ENCODE results near the gene SLC29A4.
"Not testable (repeated sequence)": the region's sequence is repeated elsewhere in the genome, so short reads cannot be mapped to it uniquely, and the experiment has no call there.

Gene SLC29A4

DNA sequence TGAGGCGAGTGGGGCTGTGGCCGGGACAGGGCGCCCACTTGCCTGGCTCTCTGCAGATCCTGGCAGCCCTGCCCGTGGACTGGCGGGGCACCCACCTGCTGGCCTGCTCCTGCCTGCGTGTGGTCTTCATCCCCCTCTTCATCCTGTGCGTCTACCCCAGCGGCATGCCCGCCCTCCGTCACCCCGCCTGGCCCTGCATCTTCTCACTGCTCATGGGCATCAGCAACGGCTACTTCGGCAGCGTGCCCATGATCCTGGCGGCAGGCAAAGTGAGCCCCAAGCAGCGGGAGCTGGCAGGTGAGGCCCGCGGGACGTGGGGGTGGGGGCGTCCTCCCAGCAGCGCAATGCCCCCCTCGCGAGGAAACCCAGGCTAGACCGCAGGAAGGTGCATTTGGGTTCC lies 17.6 kb downstream of the SLC29A4 start:
- DNase-seq, result no peak

DNA sequence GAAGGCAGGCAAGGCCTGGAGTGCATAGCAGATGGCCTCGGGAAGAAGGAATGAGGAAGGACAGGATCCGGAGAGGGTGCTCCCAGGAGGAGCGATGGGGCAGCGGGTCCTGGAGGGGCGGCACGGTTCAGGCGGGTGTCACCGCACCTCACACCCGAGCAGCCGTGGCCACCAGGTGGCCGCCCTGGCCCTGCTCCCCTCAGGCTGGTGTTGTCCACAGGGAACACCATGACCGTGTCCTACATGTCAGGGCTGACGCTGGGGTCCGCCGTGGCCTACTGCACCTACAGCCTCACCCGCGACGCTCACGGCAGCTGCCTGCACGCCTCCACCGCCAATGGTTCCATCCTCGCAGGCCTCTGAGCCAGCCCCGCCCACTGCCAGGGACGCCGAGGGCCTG lies 19.8 kb downstream of the SLC29A4 start:
- DNase-seq, result no peak

DNA sequence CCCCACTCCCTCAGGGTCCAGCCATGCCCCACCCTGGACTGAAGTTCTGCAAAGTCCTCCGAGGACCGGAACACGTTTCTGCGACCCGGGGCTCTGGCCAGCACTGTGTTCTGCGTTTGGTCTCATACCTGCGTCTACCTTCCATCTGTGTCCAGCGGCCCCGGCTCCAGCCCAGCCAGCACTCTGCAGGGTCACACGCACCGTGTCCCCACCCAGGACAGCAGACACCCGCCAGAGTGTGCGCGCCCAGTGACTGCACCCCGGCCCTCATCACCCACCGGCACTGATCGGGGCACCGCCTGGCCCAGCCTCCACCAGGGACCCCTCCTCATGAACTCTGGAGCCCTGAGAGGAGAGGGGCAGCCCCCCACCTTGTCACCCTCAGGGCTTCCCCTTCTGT lies 20.3 kb downstream of the SLC29A4 start:
- no peak for DNase-seq

DNA sequence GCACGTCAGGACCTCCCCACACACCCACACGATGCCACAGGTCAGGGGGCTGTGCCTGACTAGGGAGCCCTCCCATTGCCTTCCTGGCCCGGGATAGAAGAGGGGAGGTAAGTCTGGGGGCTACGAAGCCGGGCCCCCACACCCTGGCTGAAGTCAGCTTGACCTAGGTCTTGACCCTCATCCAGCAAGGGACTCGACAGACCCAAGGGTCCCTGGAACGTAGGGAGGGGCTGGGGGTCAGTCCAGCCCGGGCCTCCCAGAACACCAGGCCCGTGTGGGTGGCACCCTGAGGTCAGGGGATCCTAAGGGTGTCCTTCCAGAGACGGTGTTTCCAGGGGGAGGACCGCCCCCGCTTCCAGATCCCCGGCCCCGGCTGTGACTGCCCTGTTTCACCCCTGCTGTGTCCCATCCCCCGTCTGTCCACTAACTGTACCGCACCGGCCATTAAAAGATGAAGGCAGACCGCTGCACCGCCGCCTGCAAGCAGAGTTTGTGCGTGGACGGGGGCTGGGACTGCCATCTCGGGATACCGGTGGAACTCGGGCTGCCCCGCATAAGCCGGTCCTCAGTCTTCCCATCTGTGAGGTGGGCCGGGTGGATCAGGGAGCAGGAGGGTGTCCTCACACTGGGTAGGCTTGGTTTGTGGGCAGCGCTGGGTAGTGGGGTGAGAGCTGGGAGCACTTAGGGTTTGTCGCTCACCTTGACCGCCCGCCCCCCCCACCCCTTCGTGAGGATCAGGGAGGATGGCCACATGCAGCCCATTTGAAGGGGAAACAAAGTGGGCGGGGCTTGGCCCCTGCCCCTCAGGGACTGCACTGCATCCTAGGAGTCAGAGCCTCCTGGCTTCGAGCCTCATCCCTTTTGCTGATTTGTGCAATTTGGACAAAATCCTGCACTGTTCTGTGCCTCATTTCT lies 21.1 kb downstream of the SLC29A4 start:
- no peak for DNase-seq

DNA sequence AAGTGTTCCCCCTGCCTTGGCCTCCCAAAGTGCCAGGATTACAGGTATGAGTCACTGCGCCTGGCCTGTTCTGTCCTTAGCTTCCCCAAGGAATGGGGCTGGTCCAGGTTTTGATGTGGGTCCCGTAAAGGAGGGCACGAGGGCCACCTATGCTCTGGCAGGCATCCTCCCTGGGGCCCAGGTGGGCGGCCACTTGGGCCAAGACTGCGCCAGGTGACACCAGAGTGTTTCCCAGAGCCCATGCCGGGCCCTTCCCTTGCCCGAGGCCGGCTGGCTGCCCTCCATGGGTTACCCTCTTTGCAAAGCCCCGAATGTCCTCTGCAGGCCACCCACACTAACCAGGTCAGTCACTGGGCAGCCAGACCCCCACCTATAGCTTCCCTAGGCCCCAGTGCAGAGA lies 22.3 kb downstream of the SLC29A4 start:
- DNase-seq, result not testable (repeated sequence)

DNA sequence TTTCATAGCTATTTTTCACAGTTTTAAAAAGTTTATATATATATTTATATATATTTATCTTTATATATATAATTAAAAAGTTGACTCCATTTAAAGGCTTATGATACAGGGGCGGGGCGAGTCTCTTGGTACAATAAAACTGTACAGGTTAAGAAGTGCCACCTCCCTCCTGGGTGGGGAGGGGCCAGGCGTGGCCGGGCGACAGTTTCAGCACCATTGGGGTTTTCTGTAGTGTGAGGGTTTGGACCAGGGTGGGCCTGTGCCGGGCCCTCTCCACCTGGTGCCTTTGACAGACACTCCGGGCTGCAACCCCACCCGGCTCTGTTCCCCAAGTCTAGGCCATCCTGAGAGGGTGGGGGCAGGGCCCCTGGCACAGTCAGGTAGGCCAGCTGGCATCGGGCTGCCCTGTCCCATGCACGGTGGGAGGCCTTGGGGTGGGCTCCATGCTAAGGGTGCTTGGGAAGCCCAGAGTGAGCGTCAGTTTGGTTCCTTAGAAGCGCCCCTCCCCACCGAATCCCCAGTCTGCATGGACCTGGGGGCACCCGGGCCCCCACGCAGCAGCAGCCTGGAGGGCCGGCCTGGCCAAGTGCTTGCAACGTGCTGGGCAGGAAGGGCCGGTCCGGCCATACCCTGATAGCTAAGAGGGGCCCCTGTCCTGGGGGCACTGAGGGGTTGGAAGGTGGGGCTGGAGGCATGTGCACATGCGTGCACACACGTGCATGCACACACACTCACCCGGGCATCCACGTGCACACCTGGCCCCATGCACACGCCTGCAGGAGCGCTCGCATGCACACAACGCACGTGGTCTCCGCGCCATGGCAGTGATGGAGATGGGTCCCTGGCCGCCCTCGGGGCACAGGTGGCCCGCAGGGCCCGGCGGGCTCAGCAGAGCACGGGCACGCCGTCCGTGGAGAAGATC lies 24.7 kb downstream of the SLC29A4 start:
- not testable (repeated sequence) for DNase-seq

DNA sequence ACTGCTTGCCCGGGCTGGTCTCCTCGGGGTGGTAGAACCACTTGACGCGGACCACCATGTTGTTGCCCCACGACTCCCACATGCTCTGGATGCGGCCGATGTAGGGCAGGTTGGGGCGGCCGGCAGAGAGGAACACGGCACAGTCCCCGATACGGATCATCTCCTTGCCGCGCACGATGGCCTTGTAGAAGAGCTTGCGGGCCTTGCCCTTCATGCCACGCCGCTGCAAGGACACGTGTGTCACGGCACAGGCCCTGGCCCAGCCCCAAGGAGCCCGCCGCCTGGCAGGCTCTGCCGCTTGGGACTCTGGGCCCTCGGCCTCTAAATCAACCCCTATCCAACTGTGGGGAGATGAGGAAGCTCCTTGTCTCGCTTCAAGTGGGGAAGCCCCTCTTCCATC lies 26.4 kb downstream of the SLC29A4 start:
- DNase-seq, result no peak

DNA sequence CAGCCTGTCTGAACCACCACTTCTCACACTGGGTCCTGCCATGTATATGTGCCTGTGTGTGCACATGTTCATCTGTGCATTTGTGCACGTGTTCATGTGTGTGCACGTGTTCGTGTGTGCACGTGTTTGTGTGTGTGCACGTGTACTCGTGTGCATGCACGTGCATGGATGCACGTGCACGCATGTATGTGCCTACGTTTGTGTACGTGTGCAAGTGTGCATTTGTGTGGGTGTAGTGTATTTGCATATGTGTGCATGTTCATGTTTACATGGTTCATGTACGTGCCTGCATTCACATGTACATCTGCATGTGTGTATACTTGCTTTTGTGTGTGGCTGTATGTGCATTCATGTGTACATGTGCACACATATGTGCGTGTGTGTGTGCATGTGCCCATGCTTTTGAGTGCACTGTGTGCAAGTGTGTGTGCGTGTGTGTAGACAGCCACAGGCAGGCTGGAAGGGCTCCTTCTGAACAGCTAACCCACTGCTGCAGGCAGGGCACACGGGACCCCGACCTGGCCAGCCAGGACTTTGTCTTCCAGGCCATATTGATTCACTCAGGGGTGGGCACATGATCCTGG lies 28.2 kb downstream of the SLC29A4 start:
- no peak for DNase-seq

DNA sequence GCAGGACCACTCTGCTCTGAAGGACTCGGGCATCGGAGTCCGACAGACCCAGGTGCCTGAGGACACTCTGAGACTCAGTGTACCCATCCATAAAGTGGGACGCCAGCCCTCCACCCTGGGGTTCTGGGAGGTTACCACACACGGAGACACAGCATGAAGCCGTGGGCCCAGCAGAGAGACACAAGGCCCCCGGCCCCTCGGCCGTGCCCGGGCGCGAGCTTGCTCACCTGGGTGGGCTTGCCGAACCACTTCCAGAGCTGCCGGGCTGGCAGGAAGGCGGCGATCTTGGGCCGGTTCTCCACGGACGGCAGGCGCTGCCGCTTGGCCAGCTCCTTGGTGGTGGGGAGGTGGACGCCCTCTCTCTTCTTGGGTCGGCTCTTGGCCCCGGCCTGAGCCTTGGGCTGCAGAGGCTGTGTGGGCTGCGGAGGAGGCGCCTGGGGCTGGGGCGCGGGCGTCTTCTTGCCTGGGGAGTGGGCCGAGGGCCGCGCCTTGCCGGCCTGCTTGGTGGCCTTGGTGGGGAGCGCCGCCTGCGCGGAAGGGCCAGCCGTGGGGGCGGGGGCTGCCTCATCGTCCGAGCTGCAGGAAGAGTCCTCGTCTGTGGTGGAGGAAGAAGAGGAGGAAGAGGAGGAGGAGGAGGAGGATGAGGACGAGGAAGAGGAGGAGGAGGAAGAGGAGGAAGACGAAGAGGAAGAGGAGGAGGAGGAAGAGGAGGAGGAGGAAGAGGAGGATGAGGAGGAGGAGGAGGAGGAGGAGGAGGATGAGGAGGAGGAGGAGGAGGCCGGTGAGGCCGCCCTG lies 29.7 kb downstream of the SLC29A4 start:
- not testable (repeated sequence) for DNase-seq

DNA sequence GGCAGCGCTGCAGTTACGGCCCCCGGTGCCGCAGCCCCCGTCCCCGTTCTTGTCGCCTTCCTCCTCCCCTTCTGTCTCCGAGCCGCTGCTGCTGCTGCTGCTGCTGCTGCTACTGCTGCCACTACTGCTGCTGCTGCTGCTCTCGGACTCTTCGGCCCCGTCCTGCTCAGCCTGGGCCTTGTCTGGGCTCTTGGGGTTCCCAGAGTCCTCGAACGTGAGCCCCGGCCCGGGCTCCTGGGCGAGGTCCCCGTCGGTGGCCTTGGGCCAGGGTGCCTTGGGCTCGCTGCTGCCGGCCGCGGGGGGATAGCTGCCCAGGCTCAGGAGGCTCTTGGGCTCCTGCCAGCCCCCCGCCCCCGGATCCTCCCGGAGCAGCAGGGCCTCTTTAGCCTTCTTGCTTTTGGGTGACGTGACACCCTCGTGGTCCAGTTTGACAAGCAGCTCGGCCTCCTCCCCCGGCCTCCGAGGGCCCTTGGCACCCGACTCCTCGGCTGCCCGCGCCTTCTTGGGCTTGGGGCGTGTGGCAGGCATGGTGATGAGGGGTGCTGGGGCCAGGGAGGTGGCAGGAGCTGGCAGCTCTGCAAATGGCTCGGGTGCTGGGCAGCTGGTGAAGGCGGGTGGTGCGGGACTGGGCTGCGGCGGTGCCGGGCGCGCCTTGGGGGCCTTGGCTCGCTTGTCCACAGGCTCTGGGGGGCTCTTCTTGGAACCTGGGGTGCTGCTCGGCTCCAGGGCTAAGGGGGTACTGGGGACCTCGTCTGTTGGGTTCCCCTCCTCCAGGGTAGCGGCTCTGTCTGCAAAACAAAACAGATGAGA lies 30.5 kb downstream of the SLC29A4 start:
- not testable (repeated sequence) for DNase-seq

DNA sequence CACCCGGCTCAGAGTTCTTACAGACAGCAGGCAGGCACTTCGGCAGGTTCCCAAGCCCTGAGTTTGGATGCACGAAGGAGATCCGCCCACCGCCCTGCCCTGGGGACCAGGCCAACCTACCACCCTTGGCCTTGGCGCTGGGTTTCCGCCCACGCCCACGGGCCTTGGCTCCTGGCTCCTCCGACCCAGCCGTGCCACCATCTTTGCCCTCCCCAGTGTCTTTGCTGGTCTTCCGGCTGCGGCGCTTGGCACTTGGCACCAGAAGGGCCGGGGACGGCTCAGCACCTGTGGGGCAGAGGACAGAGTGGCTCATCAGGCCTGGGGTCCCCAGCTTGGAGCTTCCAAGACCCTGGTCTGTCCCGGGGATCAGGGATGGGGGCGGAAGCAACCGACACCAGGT lies 32.1 kb downstream of the SLC29A4 start:
- no peak for DNase-seq

DNA sequence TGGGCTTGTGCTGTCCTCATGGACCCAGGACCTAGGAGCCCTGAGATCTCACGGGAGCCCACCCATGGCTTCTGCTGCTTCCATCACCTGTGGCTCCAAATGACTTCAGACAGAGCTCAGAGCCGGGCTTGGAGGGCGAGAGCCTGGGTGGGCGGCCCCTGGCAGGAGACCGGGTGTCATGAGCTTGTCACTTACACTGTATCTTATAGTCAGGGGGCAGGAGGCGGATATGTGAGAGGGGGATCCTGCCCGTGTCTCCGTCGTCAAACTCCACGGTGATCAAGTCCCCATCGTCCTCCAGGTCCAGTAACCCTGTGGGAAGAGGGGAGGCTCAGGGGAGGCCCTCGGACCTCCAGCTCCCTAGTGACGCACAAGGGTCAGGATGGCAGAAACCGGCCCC lies 33.0 kb downstream of the SLC29A4 start:
- no peak for DNase-seq

DNA sequence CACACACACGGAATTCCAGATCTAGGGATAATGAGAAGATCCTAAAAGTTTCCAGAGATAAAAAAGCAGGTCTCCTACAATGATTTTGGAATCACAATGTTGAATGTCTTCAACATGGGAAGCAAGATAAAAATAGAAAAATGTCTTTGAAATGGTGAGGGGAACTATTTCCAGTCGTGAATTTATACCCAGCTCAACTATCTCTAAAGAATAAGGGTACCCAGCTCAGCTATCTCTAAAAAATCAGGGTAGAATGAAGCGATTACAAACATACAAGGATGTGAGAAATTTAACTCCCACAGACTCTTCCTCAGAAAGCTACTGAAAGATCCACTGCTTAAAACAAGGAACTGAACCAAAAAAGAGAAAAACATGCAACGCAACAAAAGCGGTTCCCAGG lies 35.9 kb downstream of the SLC29A4 start:
- DNase-seq, result not testable (repeated sequence)

DNA sequence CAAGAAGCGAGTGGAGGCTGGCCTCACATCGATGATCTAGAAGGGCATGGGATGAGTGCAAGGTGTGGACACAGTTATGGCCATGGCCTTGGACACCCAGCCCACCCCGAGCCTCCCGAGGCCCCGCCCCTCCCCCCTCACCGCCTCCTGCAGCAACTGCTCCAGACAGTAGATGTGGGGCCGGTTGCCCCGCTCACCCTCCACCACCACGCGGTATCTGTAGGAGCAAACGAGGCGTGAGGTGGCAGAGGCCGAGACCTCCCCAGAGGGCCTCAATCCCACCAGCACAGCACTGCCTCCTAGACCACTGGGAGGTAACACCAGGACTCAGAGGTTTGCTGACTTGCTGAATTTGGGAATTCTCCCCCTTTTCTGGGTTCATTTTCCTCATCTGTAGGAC lies 37.6 kb downstream of the SLC29A4 start:
- no peak for DNase-seq

DNA sequence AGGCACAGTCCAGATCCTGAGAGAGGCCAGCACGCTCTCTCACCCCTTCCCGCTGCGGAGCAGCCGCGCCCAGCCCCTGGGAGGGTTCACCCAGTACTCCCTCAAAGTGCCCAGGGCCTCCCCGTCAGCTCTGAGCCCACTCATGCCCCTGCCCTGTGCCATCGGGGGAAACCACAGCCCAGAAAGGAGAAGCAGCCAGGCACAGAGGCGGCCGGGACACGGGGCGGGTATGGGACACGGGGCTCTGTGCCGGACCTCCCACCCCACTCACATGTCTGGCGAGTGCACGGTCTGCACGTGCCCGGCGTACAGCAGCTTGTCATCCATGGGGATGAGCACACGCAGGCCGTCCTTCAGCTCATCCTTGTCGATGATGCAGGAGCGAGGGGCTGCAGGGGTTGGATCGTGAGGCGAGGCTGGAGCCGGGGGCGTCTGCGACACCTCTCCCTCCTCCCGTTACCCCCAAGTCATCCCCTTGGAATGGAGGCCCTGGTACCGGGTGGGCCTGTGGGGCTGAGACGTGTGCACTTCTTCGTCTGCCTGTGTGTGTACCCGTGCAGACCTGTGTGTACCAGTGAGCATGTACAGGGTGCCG lies 38.2 kb downstream of the SLC29A4 start:
- DNase-seq, result no peak

DNA sequence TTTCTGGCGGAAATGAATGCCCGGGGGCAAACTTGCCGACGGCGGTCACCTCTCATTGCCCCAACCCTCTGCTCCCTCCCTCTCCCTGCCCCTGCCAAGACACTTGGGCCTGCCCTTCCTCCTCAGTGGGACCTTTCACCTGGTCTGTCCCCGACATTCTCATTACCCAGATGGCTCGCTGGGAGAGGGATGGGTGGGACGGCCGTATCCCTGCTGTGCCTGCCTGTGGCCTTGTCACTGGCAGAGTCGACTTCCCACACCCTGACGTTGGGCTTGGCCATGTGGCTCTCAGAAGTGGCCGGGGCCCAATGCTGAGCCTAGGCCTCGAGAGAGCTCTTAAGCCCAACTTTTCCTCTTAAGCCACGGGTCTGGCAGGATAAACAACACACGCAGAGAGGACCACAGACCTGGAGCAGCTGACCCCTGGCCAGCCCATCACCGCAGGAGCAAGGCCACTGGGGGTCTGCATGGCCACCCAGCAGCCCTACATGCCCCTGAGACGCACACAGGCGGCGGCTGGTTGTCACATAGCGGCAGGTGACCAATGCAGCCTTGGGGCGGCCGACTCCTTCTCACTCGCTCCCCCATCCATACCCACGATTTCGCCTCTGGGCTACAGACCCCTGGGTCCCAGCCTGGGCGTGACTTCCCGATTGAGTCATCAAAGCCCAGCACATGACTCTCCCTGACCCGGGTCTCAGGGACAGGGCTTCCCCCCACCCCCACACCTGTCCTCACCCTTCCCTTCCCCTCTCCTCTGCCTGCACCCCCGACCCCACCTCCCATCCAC lies 40.1 kb downstream of the SLC29A4 start:
- DNase-seq, result no peak

DNA sequence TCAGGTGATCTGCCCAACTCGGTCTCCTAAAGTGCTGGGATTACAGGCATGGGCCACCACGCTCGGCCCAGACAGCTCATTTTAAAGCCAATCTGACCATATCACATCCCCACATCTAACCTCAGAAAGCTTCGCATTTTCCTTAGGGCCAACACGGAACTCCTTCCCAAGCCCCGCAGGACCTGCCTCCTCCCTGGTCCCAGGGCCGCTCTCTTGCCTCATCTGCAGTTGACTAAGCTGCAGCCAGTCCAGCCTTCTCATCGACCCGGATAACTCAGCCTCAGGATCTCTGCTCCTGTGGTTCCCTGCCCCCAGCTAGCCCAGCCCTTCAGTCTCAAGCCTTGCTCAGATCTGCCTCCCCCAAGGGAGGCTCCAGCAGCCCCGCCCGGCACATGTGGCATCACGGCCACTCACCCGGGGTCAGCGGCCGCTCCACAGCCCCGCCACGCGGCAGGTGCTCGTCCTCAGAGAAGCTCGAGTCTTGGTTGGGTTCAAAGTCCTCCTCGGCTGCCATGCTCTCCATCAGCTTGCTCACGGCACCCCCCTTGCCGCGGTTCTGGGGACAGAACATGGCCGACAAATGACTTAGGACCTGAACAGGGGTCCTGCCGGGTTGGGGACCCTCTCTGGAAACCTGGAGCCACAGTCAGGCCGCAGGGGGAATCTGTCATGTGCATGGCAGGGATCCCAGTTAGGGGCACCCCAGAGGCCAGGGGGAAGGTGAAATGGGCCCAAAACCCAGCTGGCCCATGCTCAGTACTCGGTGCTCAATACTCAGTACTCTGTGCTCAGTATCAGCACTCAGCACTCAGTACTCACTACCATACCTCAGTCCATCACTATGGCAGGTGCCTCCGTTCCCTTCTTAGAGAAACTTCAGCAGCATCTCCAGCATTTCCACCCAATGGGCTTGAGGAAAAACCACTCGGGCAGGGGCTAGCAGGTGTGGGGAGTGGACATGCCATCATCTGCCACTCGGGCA lies 41.3 kb downstream of the SLC29A4 start:
- not testable (repeated sequence) for DNase-seq

DNA sequence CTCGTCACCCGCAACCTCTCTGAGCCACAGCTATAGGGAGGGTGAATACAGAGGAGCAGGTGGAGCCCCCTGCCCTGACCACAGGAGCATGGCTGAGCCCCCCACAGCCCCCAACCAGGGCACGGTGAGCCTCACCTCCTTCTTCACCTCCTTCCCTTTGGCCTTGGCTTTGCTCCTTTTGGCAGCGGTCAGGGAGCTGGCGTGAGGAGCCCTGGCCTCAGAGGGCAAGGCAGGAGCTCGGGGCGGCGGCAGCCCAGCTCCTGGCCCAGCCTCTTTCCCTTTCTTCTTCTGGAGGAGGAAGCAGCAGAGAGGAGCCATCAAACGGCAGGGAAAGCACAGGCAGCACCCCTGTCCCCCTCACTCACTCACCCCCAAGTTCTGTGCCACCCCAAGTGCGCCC lies 42.2 kb downstream of the SLC29A4 start:
- DNase-seq, result no peak

DNA sequence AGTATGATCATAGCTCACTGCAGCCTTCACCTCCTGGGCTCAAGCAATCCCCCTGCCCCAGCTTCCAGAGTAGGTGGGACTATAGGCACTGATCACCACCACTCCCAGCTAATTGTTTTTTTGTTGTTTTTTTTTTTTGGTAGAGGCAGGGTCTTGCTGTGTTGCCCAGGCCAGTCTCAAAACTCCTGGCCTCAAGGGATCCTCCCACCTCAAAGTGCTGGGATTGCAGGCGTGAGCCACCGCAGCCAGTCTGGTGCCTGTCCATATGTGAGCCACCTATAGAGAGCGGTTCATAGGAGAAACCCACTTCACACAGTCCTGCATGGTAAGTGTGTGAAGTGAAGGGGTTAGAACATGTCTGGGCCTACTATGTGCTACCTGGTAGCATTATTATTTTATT lies 47.5 kb downstream of the SLC29A4 start:
- no peak for DNase-seq
